Osteoblast (primary cell): ENCODE data around the gene GCH1. TPM values are rescaled to one million over a fixed set of nuclear protein-coding genes. Genes with fewer than 3 reads are reported as not detected.
"Not testable (repeated sequence)": the region's sequence is repeated elsewhere in the genome, so short reads cannot be mapped to it uniquely, and the experiment has no call there.

Experiments
- DNase-seq: peaks from one replicate; pipeline ENCODE4 v3.0.0; 2011; ENCODE audit warnings: low spot score, mixed read lengths; ENCODE audit not compliant: insufficient read length; ENCODE audit errors: missing footprints
- H2AFZ ChIP-seq: 2 replicates; pipeline ENCODE4 v1.6.0; 2011; ENCODE audit warnings: mild to moderate bottlenecking, low read length
- H3K27ac ChIP-seq: 2 replicates; pipeline ENCODE4 v1.5.1; 2011; ENCODE audit warnings: mild to moderate bottlenecking, low read depth, low read length, moderate library complexity
- H3K27me3 ChIP-seq: 2 replicates; pipeline ENCODE4 v1.6.0; 2012; ENCODE audit warnings: mild to moderate bottlenecking, control low read depth, inconsistent platforms, low read length, moderate library complexity; ENCODE audit not compliant: insufficient read depth
- H3K36me3 ChIP-seq: 2 replicates; pipeline ENCODE4 v1.5.1; 2011; ENCODE audit warnings: mild to moderate bottlenecking, low read length, control low read depth, moderate library complexity; ENCODE audit not compliant: insufficient read depth
- H3K4me1 ChIP-seq: 2 replicates; pipeline ENCODE4 v1.5.1; 2011; ENCODE audit warnings: mild to moderate bottlenecking, low read length, control low read depth, moderate library complexity; ENCODE audit not compliant: insufficient read depth
- H3K4me2 ChIP-seq: 2 replicates; pipeline ENCODE4 v1.6.0; 2011; ENCODE audit warnings: mild to moderate bottlenecking, low read length; ENCODE audit not compliant: insufficient read depth
- H3K4me3 ChIP-seq: fragments of 200-600 bp; sonication (generic); 3 replicates; pipeline ENCODE4 v1.5.1; 2012; ENCODE audit warnings: mild to moderate bottlenecking, low read length, inconsistent platforms; ENCODE audit not compliant: insufficient read depth
- H3K79me2 ChIP-seq: 2 replicates; pipeline ENCODE4 v1.6.0; 2012; ENCODE audit warnings: mild to moderate bottlenecking, low read length, control low read depth, inconsistent platforms; ENCODE audit not compliant: insufficient read depth
- H3K9me3 ChIP-seq: 2 replicates; pipeline ENCODE4 v1.5.1; 2011; ENCODE audit warnings: low read depth, low read length, control low read depth
- H4K20me1 ChIP-seq: 2 replicates; pipeline ENCODE4 v1.6.0; 2012; ENCODE audit warnings: mild to moderate bottlenecking, low read length, control low read depth; ENCODE audit not compliant: insufficient read depth
- total RNA-seq: library from RNA; depleted of rRNA; stranded (reverse); fragments of >200 nt; gene quantifications from 2 replicates; pipeline ENCODE4 v1.2.3, GENCODE V29; 2012
- TF ChIP-seq, protein P1 (sequence below): IDR thresholded peaks from 2 replicates; pipeline ENCODE4 v1.5.1; 2011; ENCODE audit warnings: mild to moderate bottlenecking, low read depth, low read length, moderate library complexity; ENCODE audit errors: extremely low read depth

The GCH1 gene
- total RNA-seq, 1 donor, result 3.3 TPM

DNA sequence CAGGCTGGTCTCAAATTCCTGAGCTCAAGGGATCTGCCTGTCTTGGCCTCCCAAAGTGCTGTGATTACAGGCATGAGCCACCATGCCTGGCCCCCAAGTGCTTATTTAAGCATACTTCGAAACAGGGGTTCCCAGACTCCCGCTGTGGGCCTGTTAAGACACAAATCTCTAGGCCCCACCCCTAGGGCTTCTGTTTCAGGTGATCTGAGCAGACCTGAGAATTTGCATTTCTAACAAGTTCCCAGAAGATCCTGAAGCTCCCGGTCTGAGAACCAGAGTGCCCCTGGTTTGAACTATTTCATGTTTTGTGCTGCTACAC is 25.0 kb downstream of the GCH1 start:
- TF ChIP-seq, protein P1, sequence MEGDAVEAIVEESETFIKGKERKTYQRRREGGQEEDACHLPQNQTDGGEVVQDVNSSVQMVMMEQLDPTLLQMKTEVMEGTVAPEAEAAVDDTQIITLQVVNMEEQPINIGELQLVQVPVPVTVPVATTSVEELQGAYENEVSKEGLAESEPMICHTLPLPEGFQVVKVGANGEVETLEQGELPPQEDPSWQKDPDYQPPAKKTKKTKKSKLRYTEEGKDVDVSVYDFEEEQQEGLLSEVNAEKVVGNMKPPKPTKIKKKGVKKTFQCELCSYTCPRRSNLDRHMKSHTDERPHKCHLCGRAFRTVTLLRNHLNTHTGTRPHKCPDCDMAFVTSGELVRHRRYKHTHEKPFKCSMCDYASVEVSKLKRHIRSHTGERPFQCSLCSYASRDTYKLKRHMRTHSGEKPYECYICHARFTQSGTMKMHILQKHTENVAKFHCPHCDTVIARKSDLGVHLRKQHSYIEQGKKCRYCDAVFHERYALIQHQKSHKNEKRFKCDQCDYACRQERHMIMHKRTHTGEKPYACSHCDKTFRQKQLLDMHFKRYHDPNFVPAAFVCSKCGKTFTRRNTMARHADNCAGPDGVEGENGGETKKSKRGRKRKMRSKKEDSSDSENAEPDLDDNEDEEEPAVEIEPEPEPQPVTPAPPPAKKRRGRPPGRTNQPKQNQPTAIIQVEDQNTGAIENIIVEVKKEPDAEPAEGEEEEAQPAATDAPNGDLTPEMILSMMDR, result no peak
- Histone ChIP-seq H3K36me3 (no peaks in the 10 kb centered on the region), H3K27ac (no peak overlapping the region), H3K79me2 (no peaks in the 10 kb centered on the region), H3K4me2 (no peak overlapping the region), H2AFZ (no peak overlapping the region), H3K4me3 (no peak overlapping the region), H3K27me3 (no peaks in the 10 kb centered on the region), H3K9me3 (no peaks in the 10 kb centered on the region), H3K4me1 (peaks cover 7% of the 10 kb centered on the region), H4K20me1 (no peaks in the 10 kb centered on the region)
- DNase-seq, result no peak

- peaks cover 2% of the 10 kb centered on the region for H3K4me1 ChIP-seq
- no peak for DNase-seq
- H3K27ac ChIP-seq, result no peak overlapping the region
- TF ChIP-seq, protein P1, result no peak
- H2AFZ ChIP-seq, result no peak overlapping the region
- no peaks in the 10 kb centered on the region for H3K9me3 ChIP-seq
- no peaks in the 10 kb centered on the region for H3K79me2 ChIP-seq
- H3K36me3 ChIP-seq, result no peaks in the 10 kb centered on the region
- H4K20me1 ChIP-seq, result no peaks in the 10 kb centered on the region
- H3K4me3 ChIP-seq, result no peak overlapping the region
- H3K4me2 ChIP-seq, result no peak overlapping the region
- H3K27me3 ChIP-seq, result no peaks in the 10 kb centered on the region
Observed at GRCh38 chr14:54877015-54877702, 25.5 kb downstream of the GCH1 start.

- H3K27me3 ChIP-seq, H3K9me3 ChIP-seq, H3K4me2 ChIP-seq, H3K4me3 ChIP-seq, DNase-seq, H3K36me3 ChIP-seq, H3K79me2 ChIP-seq, H3K4me1 ChIP-seq, H3K27ac ChIP-seq, H2AFZ ChIP-seq, H4K20me1 ChIP-seq: not testable (repeated sequence)
Observed at GRCh38 chr14:54875648-54876047, 27.0 kb downstream of the GCH1 start.

GRCh38 chr14:54870154-54871090 is 32.2 kb downstream of the GCH1 start:
- Histone ChIP-seq H3K4me2 (peak overlapping the region; percentile 88), H3K4me1 (peaks cover 15% of the 10 kb centered on the region), H3K4me3 (peak overlapping the region; percentile 74), H2AFZ (peak overlapping the region; percentile 94)
- not testable (repeated sequence) for H4K20me1 ChIP-seq, DNase-seq, H3K9me3 ChIP-seq, H3K27me3 ChIP-seq, H3K36me3 ChIP-seq, H3K27ac ChIP-seq, H3K79me2 ChIP-seq

GRCh38 chr14:54867011-54867410 is 35.6 kb downstream of the GCH1 start:
- Histone ChIP-seq H3K4me1 (peaks cover 15% of the 10 kb centered on the region), H3K4me3 (no peak overlapping the region), H3K27ac (no peak overlapping the region), H4K20me1 (no peaks in the 10 kb centered on the region), H3K27me3 (no peaks in the 10 kb centered on the region), H3K79me2 (no peaks in the 10 kb centered on the region), H2AFZ (no peak overlapping the region), H3K4me2 (peak overlapping the region; percentile 50), H3K36me3 (no peaks in the 10 kb centered on the region), H3K9me3 (no peaks in the 10 kb centered on the region)
- TF ChIP-seq, protein P1, result no peak
- peak; percentile 82 for DNase-seq
